BLaER1 (cell line): ENCODE results near the gene SLX4IP.
A peak's percentile ranks its signal among the peaks of the same experiment; 100 is the strongest.

Experiments used
- H3K27ac ChIP-seq: shearing (Covaris generic); formaldehyde crosslinking; 2 replicates; pipeline ENCODE4 v1.8.1; 2022
- H3K27me3 ChIP-seq: shearing (Covaris generic); formaldehyde crosslinking; 2 replicates; pipeline ENCODE4 v1.8.1; 2022
- H3K36me3 ChIP-seq: shearing (Covaris generic); formaldehyde crosslinking; 2 replicates; pipeline ENCODE4 v1.8.1; 2022
- H3K4me1 ChIP-seq: shearing (Covaris generic); formaldehyde crosslinking; 2 replicates; pipeline ENCODE4 v1.8.1; 2022
- H3K4me2 ChIP-seq: shearing (Covaris generic); formaldehyde crosslinking; 2 replicates; pipeline ENCODE4 v1.8.1; 2022
- H3K4me3 ChIP-seq: shearing (Covaris generic); formaldehyde crosslinking; 2 replicates; pipeline ENCODE4 v1.8.1; 2022
- H3K9ac ChIP-seq: shearing (Covaris generic); formaldehyde crosslinking; 2 replicates; pipeline ENCODE4 v1.8.1; 2022
- H3K9me3 ChIP-seq: shearing (Covaris generic); formaldehyde crosslinking; 2 replicates; pipeline ENCODE4 v1.8.1; 2022
- H4K20me1 ChIP-seq: shearing (Covaris generic); formaldehyde crosslinking; 2 replicates; pipeline ENCODE4 v1.8.1; 2022
- Cebpa-rat ChIP-seq: shearing (Covaris generic); IDR thresholded peaks from 2 replicates; pipeline ENCODE4 v1.8.1; 2022

SLX4IP gene

GRCh38 chr20:10646006-10646405, 210.9 kb downstream of the SLX4IP start:
- Histone ChIP-seq H3K4me2 (no peak overlapping the region), H3K4me1 (peaks cover 48% of the 10 kb centered on the region), H3K36me3 (no peaks in the 10 kb centered on the region), H3K4me3 (no peak overlapping the region), H3K9ac (no peak overlapping the region), H3K9me3 (no peaks in the 10 kb centered on the region), H4K20me1 (no peaks in the 10 kb centered on the region; the same call in 1 of the 2 replicates), H3K27ac (no peak overlapping the region), H3K27me3 (no peaks in the 10 kb centered on the region)
- no peak for TF ChIP-seq Cebpa-rat

- H3K27me3 ChIP-seq, result no peaks in the 10 kb centered on the region
- peaks cover 55% of the 10 kb centered on the region for H3K4me1 ChIP-seq
- H4K20me1 ChIP-seq, result no peaks in the 10 kb centered on the region; the same call in 1 of the 2 replicates
- H3K9ac ChIP-seq, result no peak overlapping the region
- no peak overlapping the region for H3K4me3 ChIP-seq
- H3K36me3 ChIP-seq, result no peaks in the 10 kb centered on the region
- no peak overlapping the region for H3K27ac ChIP-seq
- no peaks in the 10 kb centered on the region for H3K9me3 ChIP-seq
- TF ChIP-seq Cebpa-rat, result no peak
- H3K4me2 ChIP-seq, result no peak overlapping the region
These were observed 211.8 kb downstream of the SLX4IP start for GRCh38 chr20:10646886-10647420.

GRCh38 chr20:10647471-10647870, 212.4 kb downstream of the SLX4IP start:
- Histone ChIP-seq H3K9ac (no peak overlapping the region), H3K27ac (no peak overlapping the region), H3K4me3 (no peak overlapping the region), H3K27me3 (no peaks in the 10 kb centered on the region), H4K20me1 (no peaks in the 10 kb centered on the region; the same call in 1 of the 2 replicates), H3K4me1 (peaks cover 55% of the 10 kb centered on the region), H3K36me3 (no peaks in the 10 kb centered on the region), H3K4me2 (0 out of 2 replicates have a peak overlapping the region, but pooled peaks have one; percentile 10), H3K9me3 (no peaks in the 10 kb centered on the region)
- no peak for TF ChIP-seq Cebpa-rat

GRCh38 chr20:10647909-10648308, 212.8 kb downstream of the SLX4IP start:
- Histone ChIP-seq H3K27me3 (no peaks in the 10 kb centered on the region), H3K9ac (no peak overlapping the region), H3K4me1 (peaks cover 50% of the 10 kb centered on the region), H3K36me3 (no peaks in the 10 kb centered on the region), H3K4me3 (no peak overlapping the region), H3K27ac (no peak overlapping the region), H3K4me2 (peak overlapping the region; percentile 31), H3K9me3 (no peaks in the 10 kb centered on the region), H4K20me1 (no peaks in the 10 kb centered on the region; the same call in 1 of the 2 replicates)
- no peak for TF ChIP-seq Cebpa-rat

GRCh38 chr20:10648651-10649050, 213.5 kb downstream of the SLX4IP start:
- Histone ChIP-seq H3K27me3 (no peaks in the 10 kb centered on the region), H4K20me1 (no peaks in the 10 kb centered on the region; the same call in 1 of the 2 replicates), H3K4me3 (no peak overlapping the region), H3K27ac (no peak overlapping the region), H3K9me3 (no peaks in the 10 kb centered on the region), H3K4me2 (peak overlapping the region; percentile 31), H3K4me1 (peaks cover 43% of the 10 kb centered on the region), H3K9ac (no peak overlapping the region), H3K36me3 (no peaks in the 10 kb centered on the region)
- TF ChIP-seq Cebpa-rat, result no peak

GRCh38 chr20:10649080-10649796, 214.1 kb downstream of the SLX4IP start:
- Histone ChIP-seq H3K4me1 (peaks cover 37% of the 10 kb centered on the region), H3K4me3 (no peak overlapping the region), H3K4me2 (peak overlapping the region; percentile 31), H3K36me3 (no peaks in the 10 kb centered on the region), H3K9ac (no peak overlapping the region), H3K27me3 (no peaks in the 10 kb centered on the region), H4K20me1 (no peaks in the 10 kb centered on the region; the same call in 1 of the 2 replicates), H3K27ac (no peak overlapping the region), H3K9me3 (no peaks in the 10 kb centered on the region)
- no peak for TF ChIP-seq Cebpa-rat

- TF ChIP-seq Cebpa-rat, result no peak
- no peak overlapping the region for H3K4me2 ChIP-seq
- no peaks in the 10 kb centered on the region for H3K36me3 ChIP-seq
- H3K4me1 ChIP-seq, result peaks cover 32% of the 10 kb centered on the region
- H3K9ac ChIP-seq, result no peak overlapping the region
- H3K4me3 ChIP-seq, result no peak overlapping the region
- H3K27me3 ChIP-seq, result no peaks in the 10 kb centered on the region
- no peaks in the 10 kb centered on the region for H3K9me3 ChIP-seq
- H4K20me1 ChIP-seq, result no peaks in the 10 kb centered on the region; the same call in 1 of the 2 replicates
- no peak overlapping the region for H3K27ac ChIP-seq
These were observed 214.7 kb downstream of the SLX4IP start for GRCh38 chr20:10649797-10650160.

- Histone ChIP-seq H3K27ac (no peak overlapping the region), H3K4me2 (no peak overlapping the region), H3K27me3 (no peaks in the 10 kb centered on the region), H3K9me3 (no peaks in the 10 kb centered on the region), H4K20me1 (no peaks in the 10 kb centered on the region; the same call in 1 of the 2 replicates), H3K4me3 (no peak overlapping the region), H3K4me1 (peaks cover 30% of the 10 kb centered on the region), H3K9ac (no peak overlapping the region), H3K36me3 (no peaks in the 10 kb centered on the region)
- no peak for TF ChIP-seq Cebpa-rat
These were observed 216.3 kb downstream of the SLX4IP start for GRCh38 chr20:10651227-10651990.

- no peak for TF ChIP-seq Cebpa-rat
- no peaks in the 10 kb centered on the region; the same call in 1 of the 2 replicates for H4K20me1 ChIP-seq
- no peaks in the 10 kb centered on the region for H3K36me3 ChIP-seq
- H3K9ac ChIP-seq, result no peak overlapping the region
- H3K9me3 ChIP-seq, result no peaks in the 10 kb centered on the region
- H3K4me1 ChIP-seq, result peaks cover 30% of the 10 kb centered on the region
- H3K27me3 ChIP-seq, result no peaks in the 10 kb centered on the region
- H3K4me3 ChIP-seq, result no peak overlapping the region
- no peak overlapping the region for H3K4me2 ChIP-seq
- no peak overlapping the region for H3K27ac ChIP-seq
These were observed 217.1 kb downstream of the SLX4IP start for GRCh38 chr20:10652185-10652584.
